Effector CD8-positive, alpha-beta T cell (primary cell): ENCODE data around the gene TCN2.
"Not testable (repeated sequence)": the region's sequence is repeated elsewhere in the genome, so short reads cannot be mapped to it uniquely, and the experiment has no call there.

Experiments used
- DNase-seq: peaks from one replicate; lab custom pipeline; 2025; lab: John Stamatoyannopoulos, UW

Gene TCN2

DNA sequence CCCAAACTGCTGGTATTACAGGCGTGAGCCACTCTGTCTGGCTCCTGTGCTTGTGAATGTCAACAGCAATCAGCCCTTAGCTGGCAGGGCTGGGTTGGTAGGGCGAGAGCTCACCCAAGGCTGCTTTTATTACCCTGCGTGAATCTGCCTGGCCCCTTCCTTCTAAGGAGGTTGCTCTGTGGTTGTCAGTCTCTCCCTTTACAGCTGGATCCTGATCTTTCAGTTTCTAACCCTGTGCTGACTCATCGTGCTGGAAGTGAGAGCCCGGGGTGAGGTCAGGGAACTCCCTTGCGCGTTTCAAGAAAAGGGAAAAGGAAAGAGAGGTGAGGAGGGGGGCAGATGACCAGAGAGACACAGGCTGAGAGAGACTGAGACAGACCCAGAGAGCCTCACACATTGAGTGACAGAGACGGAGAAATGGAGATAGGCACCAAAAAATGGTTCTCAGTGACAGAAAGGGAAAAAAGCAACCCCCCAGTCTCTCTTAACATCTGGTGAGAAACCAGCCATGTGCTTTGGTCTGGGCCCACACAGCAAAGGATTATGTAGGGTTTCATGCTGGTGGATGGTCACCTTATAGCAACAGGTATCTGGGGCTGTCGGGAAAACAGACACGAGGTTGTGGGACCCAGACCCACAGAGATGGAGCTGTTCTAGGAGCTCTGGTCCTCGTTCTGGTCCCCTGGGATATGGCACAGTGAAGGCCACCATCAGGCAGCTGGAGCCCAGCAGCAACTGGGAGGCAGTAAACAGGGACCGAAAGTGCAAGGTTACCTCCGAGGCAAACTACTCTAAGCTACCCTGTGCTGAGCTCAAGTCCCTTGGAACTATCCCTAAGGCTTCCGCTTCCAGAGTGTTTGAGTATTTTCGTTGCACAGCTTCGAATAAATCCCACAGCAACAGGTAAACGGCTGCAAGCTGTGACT is 2.5 kb downstream of the TCN2 start:
- DNase-seq = no peak

DNA sequence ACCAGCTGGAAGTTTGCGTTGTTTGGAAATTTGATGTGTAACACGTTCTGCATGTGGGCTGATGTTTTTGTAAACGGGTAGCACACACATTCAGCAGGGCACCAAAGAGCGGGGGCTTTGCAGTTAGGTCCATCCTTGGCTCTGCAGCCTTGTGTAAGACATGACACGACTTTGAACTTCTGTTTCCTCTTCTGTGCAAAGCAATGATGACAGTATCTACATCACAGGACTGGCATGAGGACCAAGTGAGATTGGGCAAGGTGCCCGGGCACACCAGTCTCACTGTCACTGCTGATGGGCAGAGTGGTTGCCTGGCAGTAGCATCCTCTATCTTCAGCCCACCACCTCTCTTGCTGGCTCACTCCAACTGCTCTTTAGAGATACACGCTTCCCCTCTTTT is 3.3 kb downstream of the TCN2 start:
- no peak for DNase-seq

DNA sequence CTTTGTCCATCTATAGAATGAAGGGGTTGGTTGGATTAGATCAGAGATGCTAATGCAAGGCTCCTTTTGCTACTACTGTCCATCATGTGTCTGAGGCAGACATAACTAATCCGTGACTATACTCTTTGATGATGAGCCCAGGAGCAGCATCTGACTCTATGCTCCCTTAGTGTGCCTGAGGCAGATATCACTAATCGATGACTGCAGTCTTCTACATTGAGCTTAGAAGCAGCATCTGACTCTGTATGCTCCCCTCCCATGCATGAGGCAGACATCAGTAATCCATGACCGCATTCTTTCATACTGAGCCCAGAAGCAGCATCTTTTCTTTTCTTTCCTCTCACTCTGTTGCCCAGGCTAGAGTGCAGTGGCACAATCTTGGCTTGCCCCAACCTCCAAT is 4.2 kb downstream of the TCN2 start:
- no peak for DNase-seq

DNA sequence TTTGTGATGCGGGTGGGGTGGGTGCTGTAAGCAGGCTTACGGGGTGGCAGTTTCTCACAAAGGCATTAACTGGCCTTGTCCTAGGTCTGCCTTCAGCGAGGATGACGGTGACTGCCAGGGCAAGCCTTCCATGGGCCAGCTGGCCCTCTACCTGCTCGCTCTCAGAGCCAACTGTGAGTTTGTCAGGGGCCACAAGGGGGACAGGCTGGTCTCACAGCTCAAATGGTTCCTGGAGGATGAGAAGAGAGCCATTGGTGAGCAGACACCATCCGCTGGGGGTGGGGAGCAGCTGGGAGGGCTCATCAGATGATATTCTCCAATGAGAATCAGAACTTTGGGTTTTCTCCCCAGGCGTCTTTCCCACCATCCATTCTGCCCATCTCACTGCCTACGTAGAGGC is 5.8 kb downstream of the TCN2 start:
- DNase-seq = no peak

DNA sequence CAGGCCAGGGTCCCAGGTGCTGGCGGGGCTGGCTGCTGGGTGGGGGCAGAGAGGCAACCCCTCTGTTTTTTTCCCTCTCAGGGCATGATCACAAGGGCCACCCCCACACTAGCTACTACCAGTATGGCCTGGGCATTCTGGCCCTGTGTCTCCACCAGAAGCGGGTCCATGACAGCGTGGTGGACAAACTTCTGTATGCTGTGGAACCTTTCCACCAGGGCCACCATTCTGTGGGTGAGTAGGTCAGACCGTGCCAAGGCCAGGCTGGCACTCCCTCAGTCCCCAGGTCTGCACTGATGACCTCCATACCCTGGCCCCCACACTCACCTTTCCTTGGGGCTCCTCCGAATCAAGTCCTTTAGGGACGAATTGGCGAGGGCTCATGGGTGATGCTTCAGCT is 7.3 kb downstream of the TCN2 start:
- no peak for DNase-seq

DNA sequence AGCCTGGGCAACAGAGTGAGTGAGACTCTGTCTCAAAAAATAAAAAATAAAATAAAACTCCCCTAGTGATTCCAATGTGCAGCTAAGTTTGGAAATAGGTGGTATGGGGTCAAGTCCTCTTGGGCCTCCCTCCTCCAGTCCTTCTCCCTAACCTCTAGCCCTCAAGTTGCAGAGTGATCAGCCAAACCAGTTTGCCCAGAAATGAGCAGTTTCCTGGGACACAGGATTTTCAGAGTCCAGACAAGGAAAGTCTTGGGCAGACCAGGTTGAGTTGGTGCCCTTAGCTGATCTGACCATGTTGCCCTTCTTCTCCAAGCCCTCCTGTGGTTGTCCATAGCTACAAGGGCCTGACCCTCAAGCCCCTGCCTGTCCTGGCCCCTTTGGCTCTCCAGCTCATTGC is 7.9 kb downstream of the TCN2 start:
- DNase-seq = no peak

DNA sequence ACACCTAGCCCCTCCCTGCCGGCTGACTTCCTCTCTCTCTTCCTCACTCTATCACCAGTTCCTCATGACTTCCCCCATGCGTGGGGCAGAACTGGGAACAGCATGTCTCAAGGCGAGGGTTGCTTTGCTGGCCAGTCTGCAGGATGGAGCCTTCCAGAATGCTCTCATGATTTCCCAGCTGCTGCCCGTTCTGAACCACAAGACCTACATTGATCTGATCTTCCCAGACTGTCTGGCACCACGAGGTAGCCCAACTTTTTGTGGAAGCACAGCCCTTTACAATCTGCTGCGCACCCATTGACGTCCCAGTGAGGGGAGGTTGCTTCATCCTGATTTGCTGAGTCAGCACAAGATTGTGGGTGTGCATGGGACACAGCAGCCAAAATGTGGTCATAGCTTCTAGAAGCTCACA is 8.6 kb downstream of the TCN2 start:
- DNase-seq = no peak

DNA sequence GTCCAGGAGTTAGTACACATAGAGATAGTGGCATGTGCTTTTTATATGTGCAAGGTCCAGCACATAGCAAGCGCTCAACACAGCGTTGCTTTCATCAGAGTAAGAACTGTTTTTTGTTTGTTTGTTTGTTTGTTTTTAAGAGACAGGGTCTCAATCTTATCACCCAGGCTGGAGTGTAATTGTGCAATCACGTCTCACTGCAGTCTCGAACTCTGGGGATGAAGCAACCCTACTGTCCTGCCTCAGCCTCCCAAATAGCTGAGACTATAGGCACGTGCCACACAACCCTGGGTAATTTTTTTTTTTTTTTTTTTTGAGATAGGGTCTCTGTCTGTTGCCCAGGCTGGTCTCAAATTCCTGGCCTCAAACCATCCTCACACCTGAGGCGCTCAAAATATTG is 10.8 kb downstream of the TCN2 start:
- DNase-seq = no peak

DNA sequence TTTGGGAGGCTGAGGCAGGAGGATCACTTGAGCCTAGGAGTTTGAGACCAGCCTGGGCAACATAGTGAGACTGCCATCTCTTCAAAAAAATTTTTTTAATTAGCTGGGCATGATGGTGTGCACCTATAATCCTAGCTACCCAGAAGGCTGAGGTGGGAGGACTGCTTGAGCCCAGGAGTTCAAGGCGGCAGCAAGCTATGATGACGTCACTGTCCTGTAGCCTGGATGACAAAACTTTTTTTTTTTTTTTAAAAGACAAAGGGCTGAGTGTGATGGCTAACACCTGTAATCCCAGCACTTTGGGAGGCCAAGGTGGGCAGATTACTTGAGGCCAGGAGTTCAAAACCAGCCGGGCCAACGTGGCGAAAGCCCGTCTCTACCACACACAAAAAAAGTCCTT is 12.9 kb downstream of the TCN2 start:
- DNase-seq = not testable (repeated sequence)

DNA sequence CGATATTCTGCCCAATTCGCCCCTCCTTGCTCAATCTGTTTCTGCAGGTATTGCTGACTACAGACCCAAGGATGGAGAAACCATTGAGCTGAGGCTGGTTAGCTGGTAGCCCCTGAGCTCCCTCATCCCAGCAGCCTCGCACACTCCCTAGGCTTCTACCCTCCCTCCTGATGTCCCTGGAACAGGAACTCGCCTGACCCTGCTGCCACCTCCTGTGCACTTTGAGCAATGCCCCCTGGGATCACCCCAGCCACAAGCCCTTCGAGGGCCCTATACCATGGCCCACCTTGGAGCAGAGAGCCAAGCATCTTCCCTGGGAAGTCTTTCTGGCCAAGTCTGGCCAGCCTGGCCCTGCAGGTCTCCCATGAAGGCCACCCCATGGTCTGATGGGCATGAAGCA is 19.4 kb downstream of the TCN2 start:
- DNase-seq = no peak

DNA sequence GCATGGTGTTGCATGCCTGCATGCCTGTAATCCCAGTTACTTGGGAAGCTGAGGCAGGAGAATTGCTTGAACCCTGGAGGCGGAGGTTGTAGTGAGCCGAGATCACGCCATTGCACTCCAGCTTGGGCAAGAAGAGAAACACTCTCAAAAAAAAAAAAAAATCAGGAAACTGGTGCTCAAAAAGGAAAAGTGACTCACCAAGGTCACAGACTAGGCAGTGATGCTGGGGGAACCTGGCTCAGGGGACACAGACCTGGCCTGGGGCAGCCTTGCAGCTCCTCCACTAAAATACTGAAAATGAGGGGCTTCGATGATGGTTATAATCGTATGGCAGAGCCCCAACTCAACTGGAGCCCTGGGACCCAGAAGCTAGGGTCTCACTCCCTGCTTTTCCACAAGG is 20.5 kb downstream of the TCN2 start:
- DNase-seq = no peak

DNA sequence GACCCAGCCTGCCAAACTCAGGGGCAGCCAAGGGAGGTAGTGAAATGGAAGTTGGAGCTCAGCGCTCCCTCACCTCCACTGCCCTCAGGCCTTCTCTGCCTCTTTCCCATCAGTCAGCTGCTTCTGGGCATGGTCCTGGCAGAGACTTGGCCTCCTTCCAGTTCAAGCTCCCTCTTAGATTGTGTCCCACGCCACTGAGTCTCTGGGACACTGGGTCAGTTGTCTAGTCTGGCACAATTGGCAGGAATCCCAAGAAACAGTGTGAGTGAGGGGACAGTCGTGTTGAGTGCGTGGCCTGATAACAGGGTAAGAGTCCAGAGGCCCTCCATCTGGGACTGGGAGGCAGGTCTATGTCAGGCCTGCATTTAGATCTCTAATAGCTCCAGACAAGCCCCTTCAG is 21.5 kb downstream of the TCN2 start:
- DNase-seq = no peak

DNA sequence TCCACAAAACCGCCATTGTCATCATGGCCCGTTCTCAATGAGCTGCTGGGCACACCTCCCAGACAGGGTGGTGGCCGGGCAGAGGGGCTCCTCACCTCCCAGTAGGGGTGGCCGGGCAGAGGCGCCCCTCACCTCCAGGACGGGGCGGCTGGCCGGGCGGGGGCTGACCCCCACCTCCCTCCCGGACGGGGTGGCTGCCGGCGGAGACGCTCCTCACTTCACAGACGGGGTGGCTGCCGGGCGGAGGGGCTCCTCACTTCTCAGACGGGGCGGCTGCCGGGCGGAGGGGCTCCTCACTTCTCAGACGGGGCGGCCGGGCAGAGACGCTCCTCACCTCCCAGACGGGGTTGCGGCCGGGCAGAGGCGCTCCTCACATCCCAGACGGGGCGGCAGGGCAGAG is 24.5 kb downstream of the TCN2 start:
- DNase-seq = not testable (repeated sequence)

DNA sequence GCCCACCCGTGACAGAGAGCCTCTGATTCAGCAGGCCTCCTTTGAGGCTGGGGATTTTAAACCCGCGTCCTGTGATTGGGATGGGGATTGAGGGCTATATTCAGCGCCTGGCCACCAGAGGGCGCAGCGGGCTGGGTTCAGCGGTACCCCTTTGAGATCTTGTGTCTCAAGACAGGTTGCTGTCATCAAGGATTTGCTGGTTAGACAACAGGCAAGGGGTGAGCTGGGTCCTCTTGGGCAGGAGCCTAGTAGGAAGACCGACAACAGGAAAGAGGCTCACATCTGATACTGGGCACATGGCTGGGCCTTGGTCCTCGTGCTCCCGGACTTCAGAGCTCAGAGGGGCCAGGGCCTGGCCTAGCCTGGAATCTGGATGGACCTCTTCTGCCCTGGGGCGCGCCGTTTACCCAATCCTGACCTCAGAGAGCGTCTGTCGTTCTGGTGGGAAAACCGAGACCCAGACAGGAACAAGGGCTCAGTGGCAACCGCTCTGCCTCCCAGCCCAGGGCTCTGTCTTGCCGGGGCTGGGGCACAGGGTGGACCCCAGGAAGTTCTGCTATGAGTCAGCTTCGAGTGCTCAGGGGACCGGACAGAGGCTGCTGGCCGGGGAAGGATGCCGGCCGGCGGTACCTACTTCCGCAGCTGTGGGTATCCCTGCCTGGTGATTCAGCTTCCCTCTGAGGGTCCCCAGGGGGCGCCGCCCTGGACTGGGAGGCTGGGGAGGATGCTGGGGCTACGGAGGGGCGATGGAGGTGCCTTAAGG is 27.7 kb downstream of the TCN2 start:
- DNase-seq = peak; percentile 81

DNA sequence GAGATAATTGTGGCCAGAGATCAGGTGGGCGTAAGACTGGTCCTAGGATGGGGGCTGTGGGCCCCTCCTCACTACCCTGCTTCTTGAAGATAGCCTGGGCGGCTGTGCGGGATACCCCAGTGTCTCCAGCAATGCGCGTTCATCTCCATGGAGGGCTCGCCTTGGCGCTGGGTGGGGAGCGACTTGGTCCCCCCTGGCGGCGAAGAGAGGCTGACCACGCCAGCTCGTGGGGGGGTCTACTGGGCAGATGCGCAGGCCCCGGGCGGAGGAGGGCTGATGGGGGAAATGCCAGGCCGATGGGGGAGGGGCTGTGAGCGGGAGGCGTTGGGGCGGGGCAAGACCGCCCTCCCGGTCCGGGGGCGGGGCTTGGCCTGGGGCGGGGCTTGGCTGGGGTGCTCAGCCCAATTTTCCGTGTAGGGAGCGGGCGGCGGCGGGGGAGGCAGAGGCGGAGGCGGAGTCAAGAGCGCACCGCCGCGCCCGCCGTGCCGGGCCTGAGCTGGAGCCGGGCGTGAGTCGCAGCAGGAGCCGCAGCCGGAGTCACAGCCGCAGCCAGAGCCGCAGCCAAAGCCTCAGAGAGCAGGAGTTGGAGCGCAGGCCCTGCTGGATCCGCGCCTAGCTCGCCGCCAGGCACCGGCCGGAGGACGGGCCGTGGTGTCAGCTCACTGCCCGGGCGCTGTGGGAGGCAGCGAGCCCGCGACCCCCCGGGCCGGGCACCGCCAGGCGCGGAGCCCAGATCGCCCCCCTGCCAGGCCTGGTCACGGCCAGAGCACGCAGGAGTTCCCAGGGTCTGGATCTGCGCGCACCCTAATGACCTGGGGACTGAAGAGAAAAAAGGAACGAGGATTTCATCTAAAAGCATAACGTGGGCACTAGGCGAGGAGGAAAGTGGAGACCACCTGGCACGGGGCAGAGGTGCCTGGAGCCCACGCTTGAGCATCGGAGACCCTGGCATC is 28.6 kb downstream of the TCN2 start, which contains the start of gene SLC35E4:
SLC35E4 (plus strand) TSS at position 509 of the 953 bp plus-strand sequence. CDS start 670 bp downstream, outside the sequence.
- DNase-seq = peak; percentile 93

DNA sequence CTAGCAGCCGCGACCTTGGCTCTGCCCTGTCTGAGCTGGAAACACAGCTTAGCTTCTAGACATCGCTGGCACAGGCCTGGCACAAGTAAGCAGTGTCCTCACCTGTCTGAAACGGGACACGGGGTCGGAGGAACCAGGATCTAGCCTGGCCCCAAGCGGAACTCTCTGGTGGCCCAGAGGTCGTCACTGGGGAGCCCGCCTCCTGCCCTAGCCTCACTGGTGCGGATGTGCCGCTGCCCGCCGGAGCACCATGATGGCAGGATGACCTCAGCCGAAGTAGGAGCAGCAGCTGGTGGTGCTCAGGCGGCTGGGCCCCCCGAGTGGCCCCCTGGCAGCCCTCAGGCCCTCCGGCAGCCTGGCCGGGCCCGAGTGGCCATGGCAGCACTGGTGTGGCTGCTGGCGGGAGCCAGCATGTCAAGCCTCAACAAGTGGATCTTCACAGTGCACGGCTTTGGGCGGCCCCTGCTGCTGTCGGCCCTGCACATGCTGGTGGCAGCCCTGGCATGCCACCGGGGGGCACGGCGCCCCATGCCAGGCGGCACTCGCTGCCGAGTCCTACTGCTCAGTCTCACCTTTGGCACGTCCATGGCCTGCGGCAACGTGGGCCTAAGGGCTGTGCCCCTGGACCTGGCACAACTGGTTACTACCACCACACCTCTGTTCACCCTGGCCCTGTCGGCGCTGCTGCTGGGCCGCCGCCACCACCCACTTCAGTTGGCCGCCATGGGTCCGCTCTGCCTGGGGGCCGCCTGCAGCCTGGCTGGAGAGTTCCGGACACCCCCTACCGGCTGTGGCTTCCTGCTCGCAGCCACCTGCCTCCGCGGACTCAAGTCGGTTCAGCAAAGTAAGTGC is 29.5 kb downstream of the TCN2 start:
- no peak for DNase-seq

DNA sequence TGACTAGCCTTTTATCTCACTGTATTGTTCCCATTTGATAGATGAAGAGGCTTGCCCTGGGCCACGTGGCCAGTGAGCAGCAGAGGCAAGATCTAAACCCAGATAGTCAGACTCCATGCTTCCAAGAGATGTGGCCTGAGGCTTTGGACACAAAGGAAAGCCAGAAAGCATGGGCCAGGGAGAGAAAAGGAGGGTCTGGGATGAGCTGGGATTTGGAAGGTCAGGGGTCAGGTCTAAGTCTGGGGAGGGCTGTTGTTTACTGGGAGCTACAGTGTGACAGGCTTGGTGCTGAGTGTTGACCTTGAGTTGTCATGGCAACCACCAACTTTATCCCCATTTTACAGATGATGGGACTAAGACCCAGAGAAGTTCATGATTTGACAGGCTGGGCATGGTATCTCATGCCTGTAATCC is 30.7 kb downstream of the TCN2 start:
- DNase-seq = no peak

DNA sequence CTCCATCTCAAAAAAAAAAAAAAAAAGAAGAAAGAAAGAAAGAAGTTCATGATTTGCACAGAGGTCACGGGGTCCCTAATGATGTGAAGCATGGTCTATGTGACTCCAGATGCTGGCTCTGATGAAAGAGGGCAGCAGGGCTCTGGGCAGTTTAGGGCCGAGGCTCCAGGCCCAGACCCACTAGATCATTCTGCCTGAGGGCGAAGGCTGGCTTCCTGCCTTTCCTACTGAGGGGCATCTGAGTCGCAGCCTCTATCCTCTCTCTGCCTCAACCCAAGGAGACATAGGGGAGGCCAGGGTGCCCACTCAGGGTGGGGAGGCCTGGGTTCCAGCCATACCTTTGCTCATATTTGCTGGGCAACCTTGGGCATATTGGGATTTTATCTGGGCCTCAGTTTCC is 33.4 kb downstream of the TCN2 start:
- no peak for DNase-seq

DNA sequence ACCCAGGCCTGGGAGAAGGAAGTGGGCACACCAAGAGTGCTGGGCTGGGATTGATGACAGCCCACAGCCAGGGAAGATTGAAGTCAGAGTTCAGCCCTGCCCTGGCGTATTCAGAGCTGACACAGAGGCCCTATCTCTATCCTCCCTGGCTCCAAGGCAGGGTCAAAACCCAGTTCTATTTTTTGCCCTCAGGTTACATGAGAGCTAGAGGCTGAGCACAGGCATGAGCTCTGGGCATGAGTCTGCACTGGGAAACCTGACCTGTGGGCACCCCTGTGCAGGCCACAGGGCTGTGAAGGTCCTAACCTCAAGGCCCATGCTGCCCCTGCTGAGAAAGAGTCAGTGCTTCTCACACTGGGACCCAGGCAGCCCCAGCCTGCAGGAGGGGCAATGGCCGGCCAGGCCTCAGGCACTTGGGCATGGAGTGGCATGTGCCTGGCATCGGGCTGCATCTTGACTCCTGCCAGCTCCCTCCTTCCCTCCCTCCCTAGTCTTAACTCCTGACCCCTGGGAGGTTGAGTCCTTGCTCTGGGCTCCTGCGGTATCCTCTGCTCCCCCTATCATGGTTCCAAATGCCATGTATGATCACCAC is 34.0 kb downstream of the TCN2 start:
- DNase-seq = no peak

DNA sequence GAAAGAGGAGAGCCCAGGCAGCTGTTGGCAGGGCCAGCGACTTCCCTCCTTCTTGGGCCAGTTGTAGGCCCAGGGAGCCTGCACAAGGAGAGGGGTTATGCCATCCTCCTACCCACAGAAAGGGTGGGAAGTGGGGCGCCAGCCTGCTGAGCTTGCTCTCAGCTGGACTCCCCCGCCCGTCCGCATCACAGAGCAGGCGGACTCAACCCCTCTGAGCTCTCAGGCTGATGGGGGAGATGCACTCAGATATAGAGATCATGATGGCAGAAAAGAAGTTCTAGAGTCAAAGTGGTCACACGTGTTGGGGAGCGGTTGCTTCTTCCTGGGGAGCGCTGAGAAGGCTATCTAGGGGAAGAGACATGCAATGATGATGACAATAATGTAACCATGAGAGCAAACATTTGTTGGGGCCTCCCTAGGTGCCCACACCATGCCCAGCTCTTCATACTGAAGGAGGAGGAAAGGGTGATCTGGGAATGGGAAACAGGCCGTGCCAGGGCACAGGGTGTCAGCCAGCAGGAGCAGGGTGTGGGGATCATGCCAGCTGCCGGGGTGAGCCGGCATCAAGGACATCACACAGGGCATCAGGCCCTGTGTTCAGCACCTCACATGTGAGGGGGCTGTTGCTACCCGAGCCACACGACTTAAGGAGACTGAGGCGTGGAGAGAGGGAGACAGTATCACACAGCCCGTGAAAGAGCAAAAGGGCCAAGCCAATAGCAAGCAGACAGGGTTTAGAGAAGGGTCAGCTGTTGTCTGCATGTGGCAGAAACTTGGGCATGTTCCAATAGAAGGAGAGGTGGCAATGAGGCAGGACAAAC is 36.3 kb downstream of the TCN2 start:
- no peak for DNase-seq
